Effector memory CD4-positive, alpha-beta T cell (primary cell): Measurements from ENCODE around the gene SLC35G4.

Experiments used
- DNase-seq, 3 donors: peaks; one replicate each; pipeline ENCODE4 v3.0.0-alpha.2; 2020
- H3K27ac ChIP-seq: 2 replicates; pipeline ENCODE4 v1.7.0; 2013; ENCODE audit warnings: mild to moderate bottlenecking, low read length, moderate library complexity; ENCODE audit not compliant: insufficient read depth, poor library complexity, severe bottlenecking
- H3K27me3 ChIP-seq: replicated peaks from 2 replicates; pipeline ENCODE4 v1.7.0; 2013; ENCODE audit warnings: mild to moderate bottlenecking, low read length; ENCODE audit not compliant: insufficient read depth, control insufficient read depth, poor library complexity, severe bottlenecking
- H3K36me3 ChIP-seq: 2 replicates; pipeline ENCODE4 v1.7.0; 2013; ENCODE audit warnings: mild to moderate bottlenecking, low read length, moderate library complexity; ENCODE audit not compliant: control insufficient read depth, insufficient read depth
- H3K4me1 ChIP-seq: 2 replicates; pipeline ENCODE4 v1.7.0; 2013; ENCODE audit warnings: low read length, mild to moderate bottlenecking; ENCODE audit not compliant: control insufficient read depth, insufficient read depth, poor library complexity, severe bottlenecking
- H3K4me3 ChIP-seq: 2 replicates; pipeline ENCODE4 v1.7.0; 2013; ENCODE audit warnings: low read length, low read depth, mild to moderate bottlenecking; ENCODE audit not compliant: insufficient read depth, poor library complexity, severe bottlenecking
- H3K9me3 ChIP-seq: 2 replicates; pipeline ENCODE4 v1.7.0; 2013; ENCODE audit warnings: mild to moderate bottlenecking, low read length, moderate library complexity; ENCODE audit not compliant: control insufficient read depth

SLC35G4 gene

GRCh38 chr18:11577271-11578112, 31.9 kb upstream of the SLC35G4 start:
- peaks cover 13% of the 10 kb centered on the region for H3K4me1 ChIP-seq
- no peaks in the 10 kb centered on the region for H3K9me3 ChIP-seq
- no peak for DNase-seq
- no peak overlapping the region for H3K4me3 ChIP-seq
- H3K27me3 ChIP-seq: no peaks in the 10 kb centered on the region
- H3K36me3 ChIP-seq: no peaks in the 10 kb centered on the region
- H3K27ac ChIP-seq: no peak overlapping the region

DNA sequence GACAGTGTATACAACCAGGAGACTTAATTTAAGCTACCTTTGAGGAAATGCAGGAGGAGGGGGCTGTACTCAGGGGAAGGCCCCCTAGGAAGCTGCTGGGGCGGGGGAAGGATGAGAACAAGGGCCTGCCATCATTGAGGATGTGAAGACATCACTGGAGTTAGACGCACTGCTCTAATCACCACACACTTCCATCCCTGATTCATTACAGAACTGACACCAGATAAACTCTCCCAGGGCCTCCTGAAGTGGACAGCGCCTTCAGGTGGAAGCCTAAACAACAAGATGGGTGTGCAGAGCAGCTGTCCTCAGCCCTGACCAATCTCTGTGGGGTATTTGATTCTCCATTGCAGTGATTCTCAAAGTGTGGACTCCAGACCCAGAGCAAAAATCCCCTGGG, 30.6 kb upstream of the SLC35G4 start:
- H3K36me3 ChIP-seq: no peaks in the 10 kb centered on the region
- H3K9me3 ChIP-seq: no peaks in the 10 kb centered on the region
- no peaks in the 10 kb centered on the region for H3K27me3 ChIP-seq
- DNase-seq: no peak
- no peak overlapping the region for H3K4me3 ChIP-seq
- peaks cover 13% of the 10 kb centered on the region for H3K4me1 ChIP-seq
- no peak overlapping the region for H3K27ac ChIP-seq

DNA sequence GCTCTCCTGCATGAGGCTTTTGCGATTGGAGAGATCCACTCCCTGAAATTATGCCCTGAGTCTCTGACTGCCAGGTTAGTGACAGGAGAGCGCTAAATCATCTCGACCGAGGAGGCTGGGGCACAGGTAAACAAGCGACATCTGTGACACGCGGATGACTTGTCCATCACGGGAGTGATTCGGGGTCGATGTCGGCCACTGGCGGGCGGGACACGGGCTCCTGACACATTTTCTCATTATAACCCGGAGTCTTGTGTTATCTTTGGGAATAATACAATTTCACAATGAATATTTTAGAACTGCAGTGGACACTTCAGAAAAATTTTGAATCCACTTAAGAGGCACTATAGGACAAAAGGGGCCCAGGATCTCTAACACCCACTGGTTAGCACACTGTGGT, 29.5 kb upstream of the SLC35G4 start:
- Histone ChIP-seq H3K36me3 (no peaks in the 10 kb centered on the region), H3K27ac (no peak overlapping the region), H3K4me3 (no peak overlapping the region), H3K9me3 (no peaks in the 10 kb centered on the region), H3K27me3 (no peaks in the 10 kb centered on the region), H3K4me1 (peaks cover 13% of the 10 kb centered on the region)
- DNase-seq: no peak

GRCh38 chr18:11581286-11581685, 28.1 kb upstream of the SLC35G4 start:
- Histone ChIP-seq H3K9me3 (no peaks in the 10 kb centered on the region), H3K4me3 (no peak overlapping the region), H3K36me3 (no peaks in the 10 kb centered on the region), H3K4me1 (peaks cover 13% of the 10 kb centered on the region), H3K27ac (no peak overlapping the region), H3K27me3 (no peaks in the 10 kb centered on the region)
- DNase-seq: no peak

DNA sequence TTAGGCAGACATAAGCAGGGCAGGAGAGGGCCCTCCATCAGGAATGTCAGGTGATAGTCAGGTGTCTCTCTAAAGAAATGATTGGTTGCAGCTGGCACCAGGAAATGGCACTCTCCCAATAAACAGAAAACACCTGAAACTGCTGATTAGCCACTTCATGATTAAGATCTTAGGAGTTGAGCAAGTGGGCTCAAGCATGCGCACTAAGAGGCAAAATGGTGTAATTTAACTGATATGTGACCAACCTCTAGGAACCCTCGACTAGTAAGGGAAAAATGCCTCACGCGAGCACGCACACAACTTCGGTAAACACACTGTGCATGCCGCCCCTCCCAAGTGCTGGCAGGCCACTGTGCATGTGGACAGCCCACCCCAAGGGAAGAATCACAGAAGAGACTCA, 23.8 kb upstream of the SLC35G4 start:
- Histone ChIP-seq H3K9me3 (no peaks in the 10 kb centered on the region), H3K27ac (no peak overlapping the region), H3K27me3 (no peaks in the 10 kb centered on the region), H3K4me1 (peaks cover 11% of the 10 kb centered on the region), H3K36me3 (no peaks in the 10 kb centered on the region), H3K4me3 (no peak overlapping the region)
- no peak for DNase-seq

- Histone ChIP-seq H3K9me3 (no peaks in the 10 kb centered on the region), H3K27me3 (no peaks in the 10 kb centered on the region), H3K4me3 (no peak overlapping the region), H3K27ac (no peak overlapping the region), H3K36me3 (no peaks in the 10 kb centered on the region), H3K4me1 (peaks cover 11% of the 10 kb centered on the region)
- no peak for DNase-seq
Observed at GRCh38 chr18:11586896-11587295, 22.5 kb upstream of the SLC35G4 start.

GRCh38 chr18:11587432-11587831, 22.0 kb upstream of the SLC35G4 start:
- no peak overlapping the region for H3K27ac ChIP-seq
- peaks cover 11% of the 10 kb centered on the region for H3K4me1 ChIP-seq
- H3K9me3 ChIP-seq: no peaks in the 10 kb centered on the region
- H3K4me3 ChIP-seq: no peak overlapping the region
- H3K27me3 ChIP-seq: no peaks in the 10 kb centered on the region
- no peaks in the 10 kb centered on the region for H3K36me3 ChIP-seq
- DNase-seq: no peak

- H3K9me3 ChIP-seq: no peaks in the 10 kb centered on the region
- no peak overlapping the region for H3K4me3 ChIP-seq
- no peak overlapping the region for H3K27ac ChIP-seq
- DNase-seq: no peak
- H3K27me3 ChIP-seq: no peaks in the 10 kb centered on the region
- H3K4me1 ChIP-seq: peaks cover 11% of the 10 kb centered on the region
- no peaks in the 10 kb centered on the region for H3K36me3 ChIP-seq
Observed at GRCh38 chr18:11587846-11588245, 21.6 kb upstream of the SLC35G4 start.

DNA sequence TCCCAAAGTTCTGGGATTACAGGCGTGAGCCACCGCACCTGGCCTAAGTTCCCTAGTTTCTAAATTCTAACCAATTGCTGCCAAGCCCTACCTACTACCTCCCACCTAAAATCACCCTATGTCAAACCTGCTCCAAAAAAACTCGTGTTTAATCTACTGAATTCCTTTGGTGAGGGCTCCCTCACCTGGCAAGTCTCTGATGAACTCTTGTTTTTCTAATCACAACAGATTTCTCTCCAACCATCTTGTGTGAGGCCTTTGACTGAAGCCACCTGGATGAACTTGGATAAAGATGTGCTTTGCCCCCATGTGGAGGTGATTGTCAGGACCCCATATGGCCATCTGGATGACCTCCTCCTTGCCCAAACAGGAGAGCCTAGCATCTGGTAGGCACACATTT, 17.4 kb upstream of the SLC35G4 start:
- Histone ChIP-seq H3K4me3 (no peak overlapping the region), H3K36me3 (no peaks in the 10 kb centered on the region), H3K27ac (no peak overlapping the region), H3K4me1 (peaks cover 5% of the 10 kb centered on the region), H3K9me3 (no peaks in the 10 kb centered on the region), H3K27me3 (no peaks in the 10 kb centered on the region)
- DNase-seq: no peak

GRCh38 chr18:11600321-11600720, 9.1 kb upstream of the SLC35G4 start:
- Histone ChIP-seq H3K4me3 (no peak overlapping the region), H3K4me1 (no peaks in the 10 kb centered on the region), H3K36me3 (no peaks in the 10 kb centered on the region), H3K9me3 (no peaks in the 10 kb centered on the region), H3K27ac (no peak overlapping the region), H3K27me3 (no peaks in the 10 kb centered on the region)
- DNase-seq: no peak
